Superior temporal gyrus (tissue), 1 donor: ENCODE results near the gene GID4.
A peak's percentile ranks its signal among the peaks of the same experiment; 100 is the strongest.

Experiments
- DNase-seq: peaks from one replicate; pipeline ENCODE4 v3.0.0-alpha.2; 2016; ENCODE audit errors: extremely low spot score

GID4 gene

GRCh38 chr17:18016426-18016825 is 22.8 kb upstream of the GID4 start:
- no peak for DNase-seq

- no peak for DNase-seq
Observed at GRCh38 chr17:18017958-18018357, 21.2 kb upstream of the GID4 start.

- no peak for DNase-seq
Observed at GRCh38 chr17:18018411-18018921, 20.7 kb upstream of the GID4 start.

GRCh38 chr17:18019838-18020154 is 19.4 kb upstream of the GID4 start:
- DNase-seq = no peak

GRCh38 chr17:18020971-18021370 is 18.2 kb upstream of the GID4 start:
- no peak for DNase-seq

- DNase-seq = no peak
Observed at GRCh38 chr17:18021372-18021771, 17.8 kb upstream of the GID4 start.

GRCh38 chr17:18025241-18025944 is 13.8 kb upstream of the GID4 start:
- DNase-seq = peak; percentile 29

- DNase-seq = peak; percentile 73
Observed at GRCh38 chr17:18025945-18026776, 13.0 kb upstream of the GID4 start.

GRCh38 chr17:18027280-18027679 is 11.9 kb upstream of the GID4 start:
- no peak for DNase-seq

- DNase-seq = no peak
Observed at GRCh38 chr17:18028114-18028951, 10.9 kb upstream of the GID4 start.

- no peak for DNase-seq
Observed at GRCh38 chr17:18028952-18029540, 10.2 kb upstream of the GID4 start.

GRCh38 chr17:18031955-18032354 is 7.3 kb upstream of the GID4 start:
- DNase-seq = no peak

- DNase-seq = peak; percentile 92
Observed at GRCh38 chr17:18033442-18034099, 5.6 kb upstream of the GID4 start.

GRCh38 chr17:18035704-18036103 is 3.5 kb upstream of the GID4 start:
- DNase-seq = no peak

GRCh38 chr17:18037486-18037885 is 1.7 kb upstream of the GID4 start:
- DNase-seq = no peak

GRCh38 chr17:18038149-18038850 is 908 bp upstream of the GID4 start:
- DNase-seq = peak; percentile 27

GRCh38 chr17:18039535-18040260 is 490 bp downstream of the GID4 start:
- DNase-seq = no peak

- no peak for DNase-seq
Observed at GRCh38 chr17:18040261-18040858, 1.2 kb downstream of the GID4 start.

GRCh38 chr17:18041776-18042175 is 2.6 kb downstream of the GID4 start:
- no peak for DNase-seq

- DNase-seq = no peak
Observed at GRCh38 chr17:18042983-18043382, 3.8 kb downstream of the GID4 start.
